ENCODE measurements around the gene GOLGA8Q.
"Not testable (repeated sequence)": the region's sequence is repeated elsewhere in the genome, so short reads cannot be mapped to it uniquely, and the experiment has no call there.

GOLGA8Q gene, protein sequence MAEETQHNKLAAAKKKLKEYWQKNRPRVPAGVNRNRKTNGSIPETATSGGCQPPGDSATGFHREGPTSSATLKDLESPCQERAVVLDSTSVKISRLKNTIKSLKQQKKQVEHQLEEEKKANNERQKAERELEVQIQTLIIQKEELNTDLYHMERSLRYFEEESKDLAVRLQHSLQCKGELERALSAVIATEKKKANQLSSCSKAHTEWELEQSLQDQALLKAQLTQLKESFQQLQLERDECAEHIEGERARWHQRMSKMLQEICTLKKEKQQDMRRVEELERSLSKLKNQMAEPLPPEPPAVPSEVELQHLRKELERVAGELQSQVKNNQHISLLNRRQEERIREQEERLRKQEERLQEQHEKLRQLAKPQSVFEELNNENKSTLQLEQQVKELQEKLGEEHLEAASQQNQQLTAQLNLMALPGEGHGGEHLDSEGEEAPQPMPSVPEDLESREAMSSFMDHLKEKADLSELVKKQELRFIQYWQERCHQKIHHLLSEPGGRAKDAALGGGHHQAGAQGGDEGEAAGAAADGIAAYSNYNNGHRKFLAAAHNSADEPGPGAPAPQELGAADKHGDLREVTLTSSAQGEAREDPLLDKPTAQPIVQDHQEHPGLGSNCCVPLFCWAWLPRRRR

DNA sequence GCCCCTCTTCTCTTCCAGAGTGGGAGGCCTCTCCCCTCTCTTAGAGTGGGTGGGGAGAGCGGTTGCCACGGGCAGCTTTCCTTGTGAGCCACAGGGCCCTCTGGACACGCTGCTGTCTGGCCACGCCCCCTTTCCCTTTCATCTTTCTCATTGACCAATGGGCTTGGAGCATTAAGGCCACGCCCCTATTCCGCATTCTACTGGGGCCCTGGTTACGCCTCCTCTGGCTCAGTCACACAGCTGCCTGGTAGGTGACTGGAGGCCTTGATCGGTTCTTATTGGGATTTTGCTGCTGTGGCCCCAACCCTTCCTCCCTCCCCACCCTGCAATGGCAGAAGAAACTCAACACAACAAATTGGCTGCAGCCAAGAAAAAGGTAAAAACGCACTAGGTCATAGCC lies at the start of gene GOLGA8Q:
TSS of gene GOLGA8Q (plus strand) at position 301 of the 400 bp plus-strand sequence. CDS start at position 329, 28 bp downstream.
- DNase-seq, result not testable (repeated sequence)

DNA sequence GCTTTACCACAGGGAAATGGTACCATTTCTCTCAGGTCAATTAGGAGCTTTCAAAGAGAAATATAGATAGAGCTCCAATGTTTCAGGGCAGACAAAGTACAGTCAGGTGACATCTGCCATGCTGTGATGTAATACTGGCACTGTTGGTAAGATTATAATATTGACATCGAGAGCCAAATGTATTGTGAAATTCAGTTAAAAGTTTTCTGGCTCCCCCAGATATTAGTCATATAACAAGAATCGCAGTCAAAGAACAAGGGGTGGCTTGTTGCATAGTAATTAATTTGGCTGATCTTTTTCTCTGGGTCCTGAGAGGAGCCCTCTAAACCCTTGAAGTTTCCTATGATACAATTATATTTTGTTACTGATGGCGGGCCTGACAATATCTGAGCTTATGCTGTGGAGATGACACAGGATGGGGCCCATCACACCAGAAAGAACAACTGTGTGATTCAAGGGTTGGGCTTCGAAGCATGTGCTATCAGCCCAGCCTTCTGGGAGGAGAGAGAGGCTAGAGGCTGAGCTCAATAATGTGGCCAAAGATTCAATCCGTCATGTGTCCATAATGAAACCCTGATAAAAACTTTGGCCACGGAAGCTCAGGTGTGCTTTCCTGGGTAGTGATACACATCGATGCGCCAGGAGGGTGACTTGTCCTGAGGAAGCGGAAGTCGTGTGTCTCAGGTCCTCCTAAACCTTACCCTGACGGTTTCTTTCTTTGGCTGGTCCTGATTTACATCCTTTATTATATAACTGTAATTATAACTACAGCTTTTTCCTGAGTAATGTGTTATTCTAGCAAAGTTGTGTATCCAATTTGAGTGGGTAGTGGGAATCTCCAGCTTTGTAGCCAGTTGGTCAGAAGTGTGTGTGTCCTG lies 48.7 kb upstream of the GOLGA8Q start:
- DNase-seq, result not testable (repeated sequence)

DNA sequence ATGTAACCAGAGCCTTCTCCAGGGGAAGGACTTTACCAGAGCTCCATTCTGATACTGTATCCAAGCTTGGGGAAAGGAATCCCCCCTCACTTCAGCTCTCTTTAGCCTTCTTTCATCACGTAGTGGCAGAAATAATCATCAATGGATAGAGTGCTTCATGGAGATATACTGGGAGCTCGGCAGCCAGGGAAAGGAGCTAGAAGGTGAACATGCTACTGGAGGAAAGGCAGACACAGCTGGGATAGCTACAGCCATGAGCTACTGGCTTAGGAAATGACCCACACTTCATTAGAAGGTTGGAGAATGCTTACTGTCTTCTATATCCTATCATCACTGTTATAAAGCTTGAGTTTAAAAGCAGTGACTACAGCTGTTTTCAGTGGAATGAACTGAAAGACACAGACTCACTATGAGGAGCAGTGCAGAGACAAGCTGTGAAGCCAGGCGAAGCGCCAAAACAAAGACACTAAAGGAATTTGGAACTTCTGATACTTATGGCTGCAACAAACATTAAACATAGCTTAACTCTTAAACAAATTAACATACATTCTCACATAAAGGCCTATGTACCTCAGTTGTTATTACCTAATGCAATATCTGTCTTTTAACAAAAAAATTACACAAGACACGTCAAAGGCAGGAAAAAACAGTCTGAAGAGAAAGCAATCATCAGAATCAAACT lies 47.5 kb upstream of the GOLGA8Q start:
- DNase-seq, result not testable (repeated sequence)

DNA sequence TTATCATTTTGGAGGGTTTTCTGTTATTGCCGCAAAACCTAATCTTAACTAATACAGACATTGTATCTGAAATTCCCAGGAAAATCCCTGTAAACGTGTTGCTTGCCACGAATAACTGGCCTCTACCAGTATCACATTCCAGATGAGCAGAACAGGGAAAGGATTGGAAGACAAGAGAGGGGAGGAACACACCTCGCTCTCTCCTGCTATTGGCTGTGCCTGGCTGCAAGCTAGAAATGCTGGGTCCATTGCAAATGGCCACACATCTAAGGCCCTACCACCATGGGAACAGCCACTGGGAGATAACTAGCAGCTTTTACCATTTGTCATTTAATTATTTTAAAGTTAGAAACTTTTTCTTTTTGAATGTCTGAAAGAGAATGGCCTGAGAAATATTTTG lies 37.3 kb upstream of the GOLGA8Q start:
- not testable (repeated sequence) for DNase-seq

DNA sequence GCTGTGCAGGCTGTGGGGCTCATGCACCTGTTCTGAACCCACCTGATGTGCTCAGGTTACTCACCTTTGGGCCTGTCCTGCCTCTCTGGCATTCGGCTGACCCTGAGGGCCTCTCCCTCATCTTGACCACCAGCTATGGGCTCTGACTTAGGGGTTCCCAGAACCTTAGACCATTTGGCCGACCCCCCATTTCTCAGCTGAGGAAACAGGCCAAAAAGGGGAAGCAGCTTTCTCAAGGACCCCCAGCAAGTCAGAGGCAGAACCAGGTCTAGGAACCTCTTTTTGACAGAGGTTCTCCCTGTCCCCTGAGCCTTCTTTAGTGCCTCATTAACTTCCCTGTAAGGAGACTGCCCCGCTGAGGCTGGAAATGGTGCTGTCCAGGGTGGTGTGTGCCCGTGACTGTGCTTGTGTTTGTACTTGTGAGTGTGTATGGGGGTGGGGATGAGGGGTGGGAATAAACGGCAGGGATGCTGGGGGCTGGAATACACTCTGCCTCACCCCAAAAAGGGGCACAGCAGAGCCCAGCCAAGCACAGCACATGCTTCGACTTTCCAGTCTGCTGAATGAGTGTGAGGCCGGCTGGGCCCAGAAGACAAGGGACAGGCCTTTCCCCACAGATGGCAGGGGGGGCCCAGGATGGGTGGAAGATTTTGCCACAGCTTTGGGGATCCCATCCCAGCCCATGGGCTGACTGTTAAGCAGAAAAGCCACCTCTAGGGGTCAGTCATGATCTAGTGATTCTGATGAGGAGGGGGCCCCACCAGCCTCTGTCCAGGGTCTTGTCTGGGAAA lies 28.2 kb upstream of the GOLGA8Q start:
- DNase-seq, result not testable (repeated sequence)

DNA sequence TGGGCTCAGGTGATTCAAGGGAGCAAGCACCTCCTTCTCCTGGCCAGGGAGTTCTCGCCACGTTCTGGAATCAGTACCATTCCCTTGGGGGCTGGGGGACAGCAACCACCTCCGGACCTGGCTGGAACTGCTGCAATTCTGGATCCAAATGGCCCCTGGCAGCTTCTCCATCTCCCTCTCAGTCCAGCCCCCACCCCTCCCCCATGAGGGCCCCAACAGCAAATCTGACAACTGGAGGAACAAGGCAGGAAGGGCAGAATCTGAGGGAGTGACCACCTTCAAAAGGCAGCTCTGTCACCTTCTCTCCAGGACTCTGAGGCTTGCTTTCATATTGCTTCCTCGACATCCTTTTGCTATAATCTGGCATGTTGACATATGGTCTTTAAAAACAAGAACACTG lies 25.9 kb upstream of the GOLGA8Q start:
- not testable (repeated sequence) for DNase-seq

DNA sequence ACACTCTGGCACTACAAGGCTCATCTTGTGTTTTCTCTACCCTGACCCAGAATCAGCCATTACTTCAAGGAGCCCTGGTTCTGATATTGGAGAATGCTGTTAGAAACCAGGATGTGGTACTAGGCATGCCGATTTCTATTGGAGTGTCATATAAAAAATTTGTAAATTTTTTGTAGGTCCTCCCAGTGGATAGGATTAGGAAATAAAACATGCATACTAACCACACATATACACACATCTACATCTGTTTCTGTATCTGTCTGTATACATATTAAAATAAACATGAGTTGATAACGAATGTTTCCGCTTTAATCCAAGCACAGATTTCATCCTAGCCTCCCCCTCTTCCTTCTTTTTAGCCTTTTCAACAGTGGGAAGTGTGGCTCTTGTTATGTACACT lies 22.8 kb upstream of the GOLGA8Q start:
- not testable (repeated sequence) for DNase-seq

DNA sequence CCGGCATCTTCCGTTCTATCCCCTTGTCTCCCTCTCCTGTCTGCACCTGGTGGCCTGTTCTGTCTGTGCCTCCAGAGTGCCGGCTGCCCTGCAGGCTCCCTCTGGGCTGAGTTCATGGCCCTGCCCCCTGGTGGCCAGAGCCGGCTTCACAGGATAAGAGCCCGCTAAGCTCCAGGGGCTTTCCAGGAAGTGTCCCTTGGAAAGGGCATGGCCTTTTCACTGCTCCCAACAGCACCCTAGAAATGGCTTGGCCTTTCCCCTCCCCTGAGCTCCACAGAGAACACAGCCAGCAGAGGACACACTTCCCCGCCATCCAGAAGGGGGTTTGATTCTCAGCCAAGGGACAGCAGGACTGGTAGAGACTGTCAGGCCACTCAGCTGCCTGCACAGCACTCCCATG lies 15.1 kb downstream of the GOLGA8Q start:
- not testable (repeated sequence) for DNase-seq

DNA sequence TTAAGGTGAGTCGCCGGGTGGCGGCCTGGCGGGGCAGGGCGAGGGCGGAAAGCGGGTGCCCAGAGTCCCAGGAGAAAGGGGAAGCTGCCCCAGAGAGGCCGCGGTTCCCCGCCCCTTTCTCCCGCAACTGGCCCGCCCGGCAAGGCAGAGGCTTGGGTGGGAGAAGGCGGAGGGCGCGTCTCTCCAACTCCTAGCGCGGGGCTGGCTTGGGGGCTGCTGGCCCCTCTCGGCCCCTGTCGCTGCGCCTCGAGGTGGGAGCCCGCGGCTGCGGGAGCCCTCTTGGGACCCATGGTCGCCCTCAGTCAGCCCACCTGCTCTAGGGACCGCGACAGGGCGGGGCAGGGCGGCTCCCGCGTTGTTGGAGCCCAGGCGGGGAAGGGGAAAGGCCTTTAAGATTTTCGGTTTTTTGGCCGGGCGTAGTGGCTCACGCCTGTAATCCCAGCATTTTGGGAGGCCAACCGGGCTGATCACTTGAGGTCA lies 21.2 kb downstream of the GOLGA8Q start:
- not testable (repeated sequence) for DNase-seq

DNA sequence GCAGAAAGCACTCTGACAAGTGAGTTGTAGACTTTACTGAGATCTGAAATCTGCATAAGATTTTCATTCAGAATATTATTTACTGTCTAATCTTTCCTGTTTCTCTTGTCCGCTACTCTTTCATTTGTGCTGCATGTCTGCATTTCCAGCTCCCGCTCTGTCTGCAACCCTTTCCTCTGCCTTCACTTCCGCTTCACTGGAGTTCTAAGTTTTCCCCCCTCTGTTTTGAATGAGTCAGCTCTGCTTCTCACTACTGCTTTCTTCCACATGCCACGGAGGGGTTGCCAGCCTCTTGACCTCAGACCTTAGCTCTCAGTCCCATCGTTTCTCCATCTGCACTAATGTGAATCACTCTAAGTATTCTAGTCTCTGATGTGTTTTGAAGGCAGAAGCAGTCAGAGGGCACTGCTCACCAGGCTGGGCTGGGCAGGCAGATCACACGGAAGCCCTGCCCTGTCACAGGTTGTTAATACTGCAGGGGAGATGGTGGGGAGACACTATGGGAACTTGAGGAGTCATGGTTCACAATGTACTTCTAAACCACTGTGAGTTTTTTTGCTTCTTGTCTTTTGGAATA lies 27.6 kb downstream of the GOLGA8Q start:
- DNase-seq, result not testable (repeated sequence)

DNA sequence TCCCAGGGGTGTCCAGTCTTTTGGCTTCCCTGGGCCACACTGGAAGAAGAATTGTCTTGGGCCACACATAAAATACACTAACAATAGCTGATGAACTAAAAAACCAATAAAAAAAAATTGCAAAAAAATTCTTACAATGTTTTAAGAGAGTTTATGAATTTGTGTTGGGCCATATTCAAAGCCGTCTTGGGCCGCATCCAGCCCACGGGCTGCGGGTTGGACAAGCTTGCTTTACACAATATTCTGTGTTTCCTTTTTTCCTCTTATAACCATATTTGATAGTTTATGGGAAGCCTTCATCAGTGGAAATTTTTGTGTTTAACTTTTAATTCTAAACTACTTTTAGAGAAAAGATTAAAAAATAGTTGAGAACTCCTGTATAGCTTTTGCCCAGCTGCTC lies 28.9 kb downstream of the GOLGA8Q start:
- not testable (repeated sequence) for DNase-seq

DNA sequence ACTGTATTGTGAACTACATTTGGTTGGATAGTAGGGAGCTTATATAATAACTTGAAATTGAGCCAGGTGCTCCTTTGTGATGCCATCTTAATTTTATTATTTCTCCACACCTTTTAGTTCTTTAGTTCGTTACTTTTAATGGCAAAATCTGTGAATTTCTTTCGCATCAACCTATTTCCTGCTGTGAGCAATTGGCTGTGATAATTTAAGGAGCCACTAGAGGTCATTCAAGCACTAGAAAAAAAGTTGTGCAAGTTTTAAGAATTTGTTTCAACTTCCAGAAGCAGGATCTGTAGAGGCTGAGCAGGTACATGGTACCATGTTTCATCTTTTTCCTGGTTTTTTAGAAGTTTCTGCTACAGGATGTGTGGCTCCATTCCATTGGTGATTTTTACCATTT lies 47.1 kb downstream of the GOLGA8Q start:
- DNase-seq, result not testable (repeated sequence)

DNA sequence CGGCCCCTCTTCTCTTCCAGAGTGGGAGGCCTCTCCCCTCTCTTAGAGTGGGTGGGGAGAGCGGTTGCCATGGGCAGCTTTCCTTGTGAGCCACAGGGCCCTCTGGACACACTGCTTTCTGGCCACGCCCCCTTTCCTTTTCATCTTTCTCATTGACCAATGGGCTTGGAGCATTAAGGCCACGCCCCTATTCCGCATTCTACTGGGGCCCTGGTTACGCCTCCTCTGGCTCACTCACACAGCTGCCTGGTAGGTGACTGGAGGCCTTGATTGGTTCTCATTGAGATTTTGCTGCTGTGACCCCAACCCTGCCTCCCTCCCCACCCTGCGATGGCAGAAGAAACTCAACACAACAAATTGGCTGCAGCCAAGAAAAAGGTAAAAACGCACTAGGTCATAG lies 51.9 kb downstream of the GOLGA8Q start, which contains the start of gene GOLGA8H:
TSS of gene GOLGA8H (plus strand) at position 233 of the 400 bp plus-strand sequence. CDS start at position 331, 98 bp downstream.
- not testable (repeated sequence) for DNase-seq

Data from bone marrow (tissue), 2 donors.